ENCODE results near the gene SLX4. TPM values are rescaled to one million over a fixed set of nuclear protein-coding genes. Genes with fewer than 3 reads are reported as not detected.

The SLX4 gene
- polyA plus RNA-seq, 4 donors, result 1.1 to 6.0 (median 2.7) TPM

- 38 to 70% (median 62%) methylated on average over 21 of the region's 21 CpGs for WGBS, 3 donors
Measured at GRCh38 chr16:3642397-3643094, 31.1 kb upstream of the SLX4 start.

DNA sequence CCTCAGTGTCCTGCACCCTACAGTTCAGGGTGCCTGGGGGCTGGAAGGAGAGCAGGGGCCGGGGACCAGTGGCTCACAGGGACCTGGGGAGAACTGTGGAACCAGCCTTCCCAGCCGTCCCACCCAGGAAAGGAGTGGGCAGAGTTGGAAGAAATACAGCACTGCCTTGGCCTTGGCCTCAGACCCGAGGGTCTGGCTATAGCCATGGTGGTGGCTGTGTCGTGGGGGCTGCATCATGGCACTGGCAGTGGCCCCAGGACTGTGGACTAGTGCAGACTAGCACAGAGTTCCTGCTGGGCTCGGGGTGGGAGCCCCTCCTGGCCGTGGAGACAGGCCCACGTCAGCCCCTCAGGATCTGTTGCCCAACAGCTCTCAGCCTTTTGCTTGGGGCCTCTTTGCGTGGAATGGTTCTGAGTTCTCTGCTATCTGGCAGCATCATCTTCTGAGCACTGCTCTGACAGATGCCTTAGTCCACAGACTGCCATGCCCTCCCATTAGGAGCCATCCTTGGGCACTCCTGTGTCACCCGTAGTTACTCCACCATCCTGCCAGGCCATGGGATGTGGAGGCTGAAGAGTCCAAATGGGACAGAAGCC is 30.5 kb upstream of the SLX4 start:
- Histone ChIP-seq H3K4me3 (ENCODE audit: low read depth in 1 of 3, low read length in 3 of 3) (no peak overlapping the region), H3K27me3 (ENCODE audit: control insufficient read depth in 3 of 3, insufficient read depth in 3 of 3, low read length in 3 of 3) (no peaks in the 10 kb centered on the region), H3K27ac (ENCODE audit: low read depth in 1 of 3, low read length in 2 of 3) (peak overlapping the region in 1 of 3 donors; percentile 86), H3K9me3 (ENCODE audit: control insufficient read depth in 2 of 2, insufficient read depth in 1 of 2, low read depth in 1 of 2, low read length in 1 of 2) (no peaks in the 10 kb centered on the region), H3K36me3 (ENCODE audit: control insufficient read depth in 3 of 3, insufficient read depth in 2 of 3, low read depth in 1 of 3, low read length in 3 of 3) (peaks cover 0 to 53% (median 2%) of the 10 kb centered on the region in 3 donors), H3K4me1 (ENCODE audit: control insufficient read depth in 3 of 3, insufficient read depth in 2 of 3, low read depth in 1 of 3, low read length in 2 of 3) (peaks cover 18 to 87% (median 19%) of the 10 kb centered on the region in 3 donors)
- WGBS, 3 donors, result 93 to 95% (median 94%) methylated on average over 9 of the region's 9 CpGs
- DNase-seq (no peak), FAIRE-seq (no peak)

More at GRCh38 chr16:3642397-3643094, 31.1 kb upstream of the SLX4 start:
- DNase-seq, result peak; percentile 87 to 88
- no peaks in the 10 kb centered on the region for H3K9me3 ChIP-seq (ENCODE audit: control insufficient read depth in 2 of 2, insufficient read depth in 1 of 2, low read depth in 1 of 2, low read length in 1 of 2)
- peaks cover 14 to 87% (median 14%) of the 10 kb centered on the region in 3 donors for H3K4me1 ChIP-seq (ENCODE audit: control insufficient read depth in 3 of 3, insufficient read depth in 2 of 3, low read depth in 1 of 3, low read length in 2 of 3)
- H3K27me3 ChIP-seq (ENCODE audit: control insufficient read depth in 3 of 3, insufficient read depth in 3 of 3, low read length in 3 of 3), result no peaks in the 10 kb centered on the region
- H3K36me3 ChIP-seq (ENCODE audit: control insufficient read depth in 3 of 3, insufficient read depth in 2 of 3, low read depth in 1 of 3, low read length in 3 of 3), result peaks cover 0 to 53% (median 2%) of the 10 kb centered on the region in 3 donors
- H3K27ac ChIP-seq (ENCODE audit: low read depth in 1 of 3, low read length in 2 of 3), result peak overlapping the region in 1 of 3 donors; percentile 86
- peak overlapping the region in 1 of 3 donors; percentile 40 for H3K4me3 ChIP-seq (ENCODE audit: low read depth in 1 of 3, low read length in 3 of 3)
- no peak for FAIRE-seq

GRCh38 chr16:3640632-3641501 is 29.5 kb upstream of the SLX4 start:
- 78 to 93% (median 91%) methylated on average over 17 of the region's 17 CpGs for WGBS, 3 donors
- peaks cover 14 to 78% (median 14%) of the 10 kb centered on the region in 3 donors for H3K4me1 ChIP-seq (ENCODE audit: control insufficient read depth in 3 of 3, insufficient read depth in 2 of 3, low read depth in 1 of 3, low read length in 2 of 3)
- FAIRE-seq (no peak), DNase-seq (no peak)
- peak overlapping the region in 1 of 3 donors; percentile 86 for H3K27ac ChIP-seq (ENCODE audit: low read depth in 1 of 3, low read length in 2 of 3)
- no peak overlapping the region for H3K4me3 ChIP-seq (ENCODE audit: low read depth in 1 of 3, low read length in 3 of 3)
- H3K9me3 ChIP-seq (ENCODE audit: control insufficient read depth in 2 of 2, insufficient read depth in 1 of 2, low read depth in 1 of 2, low read length in 1 of 2), result no peaks in the 10 kb centered on the region
- no peaks in the 10 kb centered on the region for H3K27me3 ChIP-seq (ENCODE audit: control insufficient read depth in 3 of 3, insufficient read depth in 3 of 3, low read length in 3 of 3)
- peaks cover 0 to 51% (median 2%) of the 10 kb centered on the region in 3 donors for H3K36me3 ChIP-seq (ENCODE audit: control insufficient read depth in 3 of 3, insufficient read depth in 2 of 3, low read depth in 1 of 3, low read length in 3 of 3)

DNA sequence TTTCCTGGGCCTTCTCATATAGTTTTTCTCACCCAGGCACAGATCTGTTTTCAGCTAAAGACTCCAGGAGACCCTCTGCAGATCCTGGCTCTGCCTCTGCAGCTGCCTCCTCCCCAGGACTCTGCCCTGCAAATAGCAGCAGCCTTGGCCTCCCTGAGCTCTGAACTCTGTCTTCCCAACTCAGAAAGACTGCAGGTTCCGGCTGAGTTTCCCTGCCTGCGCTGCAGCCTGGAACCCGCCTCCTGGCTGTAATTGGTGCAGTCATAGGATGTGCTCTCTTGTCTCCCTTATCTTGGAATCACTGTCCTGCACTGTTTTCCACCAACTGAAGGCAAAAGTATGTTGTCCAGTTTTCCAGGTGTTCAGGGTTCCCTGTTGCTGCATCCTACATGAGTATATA is 28.8 kb upstream of the SLX4 start:
- DNase-seq, result peak; percentile 75 to 78
- Histone ChIP-seq H3K4me1 (ENCODE audit: control insufficient read depth in 3 of 3, insufficient read depth in 2 of 3, low read depth in 1 of 3, low read length in 2 of 3) (peaks cover 12 to 71% (median 14%) of the 10 kb centered on the region in 3 donors), H3K27ac (ENCODE audit: low read depth in 1 of 3, low read length in 2 of 3) (peak overlapping the region in 2 of 3 donors; percentile 17 to 86), H3K36me3 (ENCODE audit: control insufficient read depth in 3 of 3, insufficient read depth in 2 of 3, low read depth in 1 of 3, low read length in 3 of 3) (peaks cover 0 to 45% (median 2%) of the 10 kb centered on the region in 3 donors), H3K9me3 (ENCODE audit: control insufficient read depth in 2 of 2, insufficient read depth in 1 of 2, low read depth in 1 of 2, low read length in 1 of 2) (no peaks in the 10 kb centered on the region), H3K4me3 (ENCODE audit: low read depth in 1 of 3, low read length in 3 of 3) (no peak overlapping the region), H3K27me3 (ENCODE audit: control insufficient read depth in 3 of 3, insufficient read depth in 3 of 3, low read length in 3 of 3) (no peaks in the 10 kb centered on the region)
- WGBS, 3 donors, result 13 to 60% (median 40%) methylated on average over 3 of the region's 3 CpGs
- FAIRE-seq, result no peak

- no peaks in the 10 kb centered on the region for H3K27me3 ChIP-seq (ENCODE audit: control insufficient read depth in 3 of 3, insufficient read depth in 3 of 3, low read length in 3 of 3)
- FAIRE-seq, result no peak
- H3K4me1 ChIP-seq (ENCODE audit: control insufficient read depth in 3 of 3, insufficient read depth in 2 of 3, low read depth in 1 of 3, low read length in 2 of 3), result peaks cover 12 to 65% (median 14%) of the 10 kb centered on the region in 3 donors
- H3K9me3 ChIP-seq (ENCODE audit: control insufficient read depth in 2 of 2, insufficient read depth in 1 of 2, low read depth in 1 of 2, low read length in 1 of 2), result no peaks in the 10 kb centered on the region
- H3K27ac ChIP-seq (ENCODE audit: low read depth in 1 of 3, low read length in 2 of 3), result peak overlapping the region in 2 of 3 donors; percentile 73 to 86
- peak; percentile 58 to 73 for DNase-seq
- peaks cover 0 to 35% (median 2%) of the 10 kb centered on the region in 3 donors for H3K36me3 ChIP-seq (ENCODE audit: control insufficient read depth in 3 of 3, insufficient read depth in 2 of 3, low read depth in 1 of 3, low read length in 3 of 3)
- no peak overlapping the region for H3K4me3 ChIP-seq (ENCODE audit: low read depth in 1 of 3, low read length in 3 of 3)
- 58 to 82% (median 63%) methylated on average over 13 of the region's 13 CpGs for WGBS, 3 donors
Measured at GRCh38 chr16:3638916-3639644, 27.7 kb upstream of the SLX4 start.

DNA sequence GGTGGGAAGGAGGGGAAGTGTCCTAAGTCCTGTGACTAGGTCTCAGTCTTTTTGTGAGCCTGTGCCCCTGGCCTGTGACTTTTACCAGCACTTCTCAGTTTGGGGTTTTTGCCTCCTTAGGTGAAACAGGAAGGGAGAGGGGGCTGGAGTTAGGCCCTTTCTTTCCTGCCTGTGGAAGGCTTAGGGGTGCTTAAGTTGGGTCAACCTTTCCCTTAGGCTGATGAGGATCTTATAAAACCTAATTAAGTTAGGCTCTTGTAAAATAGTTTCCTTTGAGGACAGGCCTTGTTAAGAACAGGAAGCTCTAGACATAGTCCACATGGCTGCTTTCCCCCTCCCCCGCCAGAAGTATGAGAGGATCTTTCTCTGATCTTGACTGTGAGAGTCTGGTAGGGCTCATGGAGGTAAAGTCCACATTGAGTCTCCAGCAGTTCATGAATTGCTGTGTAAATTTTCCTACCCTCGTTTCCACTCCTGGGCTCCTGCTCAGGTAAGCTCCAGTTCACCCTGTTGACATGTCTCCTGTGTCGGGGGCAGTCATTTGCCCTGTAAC is 26.0 kb upstream of the SLX4 start:
- peaks cover 0 to 20% (median 0%) of the 10 kb centered on the region in 3 donors for H3K36me3 ChIP-seq (ENCODE audit: control insufficient read depth in 3 of 3, insufficient read depth in 2 of 3, low read depth in 1 of 3, low read length in 3 of 3)
- 23 to 38% (median 28%) methylated on average over 3 of the region's 3 CpGs for WGBS, 3 donors
- no peak overlapping the region for H3K4me3 ChIP-seq (ENCODE audit: low read depth in 1 of 3, low read length in 3 of 3)
- peaks cover 12 to 54% (median 12%) of the 10 kb centered on the region in 3 donors for H3K4me1 ChIP-seq (ENCODE audit: control insufficient read depth in 3 of 3, insufficient read depth in 2 of 3, low read depth in 1 of 3, low read length in 2 of 3)
- peak; percentile 86 to 88 for DNase-seq
- peak overlapping the region; percentile 43 to 86 (median 75) for H3K27ac ChIP-seq (ENCODE audit: low read depth in 1 of 3, low read length in 2 of 3)
- no peaks in the 10 kb centered on the region for H3K27me3 ChIP-seq (ENCODE audit: control insufficient read depth in 3 of 3, insufficient read depth in 3 of 3, low read length in 3 of 3)
- FAIRE-seq, result no peak
- H3K9me3 ChIP-seq (ENCODE audit: control insufficient read depth in 2 of 2, insufficient read depth in 1 of 2, low read depth in 1 of 2, low read length in 1 of 2), result no peaks in the 10 kb centered on the region

DNA sequence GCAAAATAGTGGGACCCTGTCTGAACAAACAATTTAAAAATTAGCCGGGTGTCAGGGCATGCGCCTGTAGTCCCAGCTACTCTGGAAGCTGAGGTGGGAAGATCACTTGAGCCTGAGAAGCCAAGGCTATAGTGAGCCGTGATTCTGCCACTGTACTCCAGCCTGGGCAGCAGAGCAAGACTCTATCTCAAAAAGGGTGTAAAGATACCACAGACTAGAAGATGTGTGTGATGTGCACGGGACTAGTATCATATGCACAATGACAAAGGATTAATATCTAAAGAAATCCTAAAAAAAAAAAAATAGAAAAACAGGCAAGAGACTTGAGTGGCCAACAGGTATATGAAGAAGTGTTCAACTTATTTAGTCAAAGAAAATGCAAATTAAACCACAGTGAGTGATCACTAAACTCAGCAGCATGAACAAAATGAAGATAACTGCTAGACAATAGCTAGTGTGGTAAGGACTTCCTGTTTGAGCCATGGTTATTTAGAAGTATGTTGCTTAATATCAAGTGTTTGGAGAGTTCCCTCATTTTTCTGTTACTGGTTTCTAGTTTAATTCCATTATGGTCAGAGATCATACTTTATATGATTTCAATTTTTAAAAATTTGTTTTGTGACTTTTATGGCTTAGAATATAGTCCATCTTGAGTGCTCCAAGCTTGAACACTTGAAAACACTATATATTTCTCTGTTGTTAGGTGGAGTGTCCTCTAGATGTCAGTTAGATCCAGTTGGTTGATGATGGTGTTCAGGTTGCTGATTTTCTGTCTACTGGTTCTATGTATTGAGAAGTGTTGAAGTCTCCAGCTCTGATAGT is 14.7 kb upstream of the SLX4 start:
- peak overlapping the region in 2 of 3 donors; percentile 24 to 60 for H3K27ac ChIP-seq (ENCODE audit: low read depth in 1 of 3, low read length in 2 of 3)
- H3K36me3 ChIP-seq (ENCODE audit: control insufficient read depth in 3 of 3, insufficient read depth in 2 of 3, low read depth in 1 of 3, low read length in 3 of 3), result peaks cover 0 to 3% (median 0%) of the 10 kb centered on the region in 3 donors
- H3K9me3 ChIP-seq (ENCODE audit: control insufficient read depth in 2 of 2, insufficient read depth in 1 of 2, low read depth in 1 of 2, low read length in 1 of 2), result no peaks in the 10 kb centered on the region
- DNase-seq (peak; percentile 30 to 31), FAIRE-seq (peak; percentile 23)
- no peaks in the 10 kb centered on the region for H3K27me3 ChIP-seq (ENCODE audit: control insufficient read depth in 3 of 3, insufficient read depth in 3 of 3, low read length in 3 of 3)
- 75 to 81% (median 81%) methylated on average over 4 of the region's 4 CpGs for WGBS, 3 donors
- no peak overlapping the region for H3K4me3 ChIP-seq (ENCODE audit: low read depth in 1 of 3, low read length in 3 of 3)
- no peaks in the 10 kb centered on the region for H3K4me1 ChIP-seq (ENCODE audit: control insufficient read depth in 3 of 3, insufficient read depth in 2 of 3, low read depth in 1 of 3, low read length in 2 of 3)
